ENCODE results near the gene RNF138. TPM values are rescaled to one million over a fixed set of nuclear protein-coding genes. Genes with fewer than 3 reads are reported as not detected.
"Not testable (repeated sequence)": the region's sequence is repeated elsewhere in the genome, so short reads cannot be mapped to it uniquely, and the experiment has no call there.

Gene RNF138
- total RNA-seq, 1 donor from 2014 or later, result 39.1 TPM

GRCh38 chr18:32167980-32168730, 76.5 kb downstream of the RNF138 start:
- no peak overlapping the region for H3K9ac ChIP-seq (ENCODE audit: low read depth in 1 of 3, low read length in 3 of 3)
- H3K4me3 ChIP-seq (ENCODE audit: low read length in 3 of 3), result no peak overlapping the region
- no peaks in the 10 kb centered on the region for H3K27me3 ChIP-seq (ENCODE audit: control insufficient read depth in 3 of 3, insufficient read depth in 3 of 3, low read length in 3 of 3)
- H3K4me1 ChIP-seq (ENCODE audit: control insufficient read depth in 3 of 3, insufficient read depth in 3 of 3, low read length in 3 of 3), result no peaks in the 10 kb centered on the region
- no peaks in the 10 kb centered on the region for H3K36me3 ChIP-seq (ENCODE audit: control insufficient read depth in 3 of 3, insufficient read depth in 3 of 3, low read length in 3 of 3)
- no peak overlapping the region for H3K27ac ChIP-seq (ENCODE audit: low read depth, low read length)
- H3K9me3 ChIP-seq (ENCODE audit: control insufficient read depth in 3 of 3, low read length in 3 of 3), result no peaks in the 10 kb centered on the region

GRCh38 chr18:32173654-32174053, 82.0 kb downstream of the RNF138 start:
- H3K36me3 ChIP-seq (ENCODE audit: control insufficient read depth in 3 of 3, insufficient read depth in 3 of 3, low read length in 3 of 3), result no peaks in the 10 kb centered on the region
- H3K4me3 ChIP-seq (ENCODE audit: low read length in 3 of 3), result no peak overlapping the region
- no peak overlapping the region for H3K27ac ChIP-seq (ENCODE audit: low read depth, low read length)
- H3K27me3 ChIP-seq (ENCODE audit: control insufficient read depth in 3 of 3, insufficient read depth in 3 of 3, low read length in 3 of 3), result no peaks in the 10 kb centered on the region
- no peak overlapping the region for H3K9ac ChIP-seq (ENCODE audit: low read depth in 1 of 3, low read length in 3 of 3)
- H3K4me1 ChIP-seq (ENCODE audit: control insufficient read depth in 3 of 3, insufficient read depth in 3 of 3, low read length in 3 of 3), result peaks cover 0 to 3% (median 0%) of the 10 kb centered on the region in 3 donors
- H3K9me3 ChIP-seq (ENCODE audit: control insufficient read depth in 3 of 3, low read length in 3 of 3), result no peaks in the 10 kb centered on the region

GRCh38 chr18:32174719-32175118, 83.0 kb downstream of the RNF138 start:
- H3K9ac ChIP-seq (ENCODE audit: low read depth in 1 of 3, low read length in 3 of 3), result no peak overlapping the region
- H3K9me3 ChIP-seq (ENCODE audit: control insufficient read depth in 3 of 3, low read length in 3 of 3), result no peaks in the 10 kb centered on the region
- H3K27me3 ChIP-seq (ENCODE audit: control insufficient read depth in 3 of 3, insufficient read depth in 3 of 3, low read length in 3 of 3), result no peaks in the 10 kb centered on the region
- no peak overlapping the region for H3K4me3 ChIP-seq (ENCODE audit: low read length in 3 of 3)
- H3K36me3 ChIP-seq (ENCODE audit: control insufficient read depth in 3 of 3, insufficient read depth in 3 of 3, low read length in 3 of 3), result no peaks in the 10 kb centered on the region
- H3K4me1 ChIP-seq (ENCODE audit: control insufficient read depth in 3 of 3, insufficient read depth in 3 of 3, low read length in 3 of 3), result peaks cover 0 to 3% (median 0%) of the 10 kb centered on the region in 3 donors
- no peak overlapping the region for H3K27ac ChIP-seq (ENCODE audit: low read depth, low read length)

- no peak overlapping the region for H3K9ac ChIP-seq (ENCODE audit: low read depth in 1 of 3, low read length in 3 of 3)
- no peak overlapping the region for H3K27ac ChIP-seq (ENCODE audit: low read depth, low read length)
- no peaks in the 10 kb centered on the region for H3K36me3 ChIP-seq (ENCODE audit: control insufficient read depth in 3 of 3, insufficient read depth in 3 of 3, low read length in 3 of 3)
- H3K4me3 ChIP-seq (ENCODE audit: low read length in 3 of 3), result no peak overlapping the region
- H3K4me1 ChIP-seq (ENCODE audit: control insufficient read depth in 3 of 3, insufficient read depth in 3 of 3, low read length in 3 of 3), result peaks cover 0 to 3% (median 0%) of the 10 kb centered on the region in 3 donors
- H3K27me3 ChIP-seq (ENCODE audit: control insufficient read depth in 3 of 3, insufficient read depth in 3 of 3, low read length in 3 of 3), result no peaks in the 10 kb centered on the region
- H3K9me3 ChIP-seq (ENCODE audit: control insufficient read depth in 3 of 3, low read length in 3 of 3), result no peaks in the 10 kb centered on the region
These were observed 83.6 kb downstream of the RNF138 start for GRCh38 chr18:32175265-32175664.

- not testable (repeated sequence) for H3K4me3 ChIP-seq (ENCODE audit: low read length in 3 of 3); H3K27ac ChIP-seq (ENCODE audit: low read depth, low read length); H3K9me3 ChIP-seq (ENCODE audit: control insufficient read depth in 3 of 3, low read length in 3 of 3); H3K27me3 ChIP-seq (ENCODE audit: control insufficient read depth in 3 of 3, insufficient read depth in 3 of 3, low read length in 3 of 3); H3K9ac ChIP-seq (ENCODE audit: low read depth in 1 of 3, low read length in 3 of 3); H3K4me1 ChIP-seq (ENCODE audit: control insufficient read depth in 3 of 3, insufficient read depth in 3 of 3, low read length in 3 of 3); H3K36me3 ChIP-seq (ENCODE audit: control insufficient read depth in 3 of 3, insufficient read depth in 3 of 3, low read length in 3 of 3)
These were observed 85.1 kb downstream of the RNF138 start for GRCh38 chr18:32176745-32177144.

GRCh38 chr18:32177530-32177929, 85.9 kb downstream of the RNF138 start:
- Histone ChIP-seq H3K4me1 (ENCODE audit: control insufficient read depth in 3 of 3, insufficient read depth in 3 of 3, low read length in 3 of 3) (peaks cover 0 to 3% (median 0%) of the 10 kb centered on the region in 3 donors), H3K9me3 (ENCODE audit: control insufficient read depth in 3 of 3, low read length in 3 of 3) (no peaks in the 10 kb centered on the region), H3K9ac (ENCODE audit: low read depth in 1 of 3, low read length in 3 of 3) (no peak overlapping the region), H3K4me3 (ENCODE audit: low read length in 3 of 3) (no peak overlapping the region), H3K36me3 (ENCODE audit: control insufficient read depth in 3 of 3, insufficient read depth in 3 of 3, low read length in 3 of 3) (no peaks in the 10 kb centered on the region), H3K27me3 (ENCODE audit: control insufficient read depth in 3 of 3, insufficient read depth in 3 of 3, low read length in 3 of 3) (no peaks in the 10 kb centered on the region), H3K27ac (ENCODE audit: low read depth, low read length) (no peak overlapping the region)

Small RNA genes within 50 kb of the gene (small RNA-seq; reads per million reads assigned to genes)
- gene RNA5SP453, result 0.16 reads per million

Other genes with a start within 250 kb of the RNF138 start
- 44.9 TPM for gene TRAPPC8, start 148.7 kb upstream of the RNF138 start, total RNA-seq
- 9.4 TPM for gene RNF125, start 73.0 kb upstream of the RNF138 start, total RNA-seq
- not detected for gene MEP1B, start 98.2 kb downstream of the RNF138 start, total RNA-seq